ENCODE results near the gene OTUB2.

DNA sequence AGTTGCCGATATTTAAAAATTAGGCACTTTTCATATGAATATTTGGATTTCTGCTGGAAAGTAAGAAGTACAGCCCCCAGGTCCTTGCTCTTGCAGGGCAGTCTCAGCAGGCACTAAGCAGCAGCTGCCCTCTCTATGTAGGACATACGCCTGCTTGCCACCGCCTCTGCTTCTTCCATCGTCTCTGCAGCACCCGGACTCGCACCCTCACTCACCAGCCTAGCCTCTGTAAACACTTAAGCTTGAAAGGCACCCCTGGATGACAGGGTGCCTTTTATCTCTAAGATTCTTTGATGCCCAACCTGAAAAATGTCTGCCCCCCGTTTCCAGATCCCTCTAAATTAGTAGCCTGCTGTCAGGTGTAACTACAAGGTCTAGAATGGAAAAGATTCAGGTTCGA, 19.0 kb downstream of the OTUB2 start:
- TF ChIP-seq CTCF (IDR thresholded peaks at IDR 0.05; ENCODE audit: low read depth, low read length) (no peak), EZH2phosphoT487 (IDR thresholded peaks at IDR 0.05; ENCODE audit: low read depth) (no peak)
